Measurements from ENCODE around the gene TMEM260. TPM values are rescaled to one million over a fixed set of nuclear protein-coding genes. Genes with fewer than 3 reads are reported as not detected.

The TMEM260 gene
- total RNA-seq, 2 donors from 2014 or later: 29.4 to 40.8 TPM

DNA sequence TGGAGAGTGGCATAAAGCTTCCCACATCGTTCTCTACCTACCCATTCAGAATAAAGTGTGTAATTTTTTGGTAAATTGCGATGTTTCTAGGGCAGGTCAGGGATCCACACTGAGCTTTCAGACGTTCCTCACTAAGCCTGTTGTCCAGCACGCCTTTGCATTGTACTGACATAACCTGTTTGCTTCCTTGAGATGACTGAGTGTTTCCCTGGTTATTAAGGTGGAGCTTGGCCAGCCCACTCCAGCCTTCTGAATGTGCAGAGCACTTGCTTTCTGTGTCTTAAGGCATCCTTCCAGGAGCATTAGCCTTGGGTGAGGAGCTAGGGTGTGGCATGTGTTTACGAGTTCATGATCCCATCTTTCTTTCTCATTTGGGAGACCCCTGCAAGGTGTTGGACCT lies 96.4 kb downstream of the TMEM260 start:
- Histone ChIP-seq H3K27ac (ENCODE audit: low read depth, low read length) (no peak overlapping the region), H3K36me3 (ENCODE audit: control insufficient read depth, insufficient read depth, low read length) (no peaks in the 10 kb centered on the region), H3K9me3 (ENCODE audit: control insufficient read depth, low read length) (no peaks in the 10 kb centered on the region), H3K9ac (ENCODE audit: extremely low read depth, low read length, poor library complexity, severe bottlenecking) (no peak overlapping the region), H3K4me1 (ENCODE audit: control insufficient read depth, insufficient read depth, low read length) (no peaks in the 10 kb centered on the region), H3K27me3 (ENCODE audit: control insufficient read depth, insufficient read depth, low read length, poor library complexity, severe bottlenecking) (no peaks in the 10 kb centered on the region), H3K4me3 (ENCODE audit: low read length) (no peak overlapping the region)
- Mint-ChIP-seq H3K4me3 (no peak overlapping the region), H3K27me3 (ENCODE audit: insufficient read depth) (no peaks in the 10 kb centered on the region), H3K4me1 (no peaks in the 10 kb centered on the region), H3K9me3 (peaks cover 4% of the 10 kb centered on the region), H3K36me3 (ENCODE audit: low read depth) (no peaks in the 10 kb centered on the region), H3K27ac (no peak overlapping the region)
- WGBS, 2 experiments (ENCODE audit: insufficient coverage in 1 of 2, insufficient read length in 1 of 2): 55 to 61% methylated on average over 3 to 5 of the region's 5 CpGs
- DNase-seq: peak; percentile 28
- TF ChIP-seq, protein P1, sequence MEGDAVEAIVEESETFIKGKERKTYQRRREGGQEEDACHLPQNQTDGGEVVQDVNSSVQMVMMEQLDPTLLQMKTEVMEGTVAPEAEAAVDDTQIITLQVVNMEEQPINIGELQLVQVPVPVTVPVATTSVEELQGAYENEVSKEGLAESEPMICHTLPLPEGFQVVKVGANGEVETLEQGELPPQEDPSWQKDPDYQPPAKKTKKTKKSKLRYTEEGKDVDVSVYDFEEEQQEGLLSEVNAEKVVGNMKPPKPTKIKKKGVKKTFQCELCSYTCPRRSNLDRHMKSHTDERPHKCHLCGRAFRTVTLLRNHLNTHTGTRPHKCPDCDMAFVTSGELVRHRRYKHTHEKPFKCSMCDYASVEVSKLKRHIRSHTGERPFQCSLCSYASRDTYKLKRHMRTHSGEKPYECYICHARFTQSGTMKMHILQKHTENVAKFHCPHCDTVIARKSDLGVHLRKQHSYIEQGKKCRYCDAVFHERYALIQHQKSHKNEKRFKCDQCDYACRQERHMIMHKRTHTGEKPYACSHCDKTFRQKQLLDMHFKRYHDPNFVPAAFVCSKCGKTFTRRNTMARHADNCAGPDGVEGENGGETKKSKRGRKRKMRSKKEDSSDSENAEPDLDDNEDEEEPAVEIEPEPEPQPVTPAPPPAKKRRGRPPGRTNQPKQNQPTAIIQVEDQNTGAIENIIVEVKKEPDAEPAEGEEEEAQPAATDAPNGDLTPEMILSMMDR (conservative IDR thresholded peaks at IDR 0.05): no peak

DNA sequence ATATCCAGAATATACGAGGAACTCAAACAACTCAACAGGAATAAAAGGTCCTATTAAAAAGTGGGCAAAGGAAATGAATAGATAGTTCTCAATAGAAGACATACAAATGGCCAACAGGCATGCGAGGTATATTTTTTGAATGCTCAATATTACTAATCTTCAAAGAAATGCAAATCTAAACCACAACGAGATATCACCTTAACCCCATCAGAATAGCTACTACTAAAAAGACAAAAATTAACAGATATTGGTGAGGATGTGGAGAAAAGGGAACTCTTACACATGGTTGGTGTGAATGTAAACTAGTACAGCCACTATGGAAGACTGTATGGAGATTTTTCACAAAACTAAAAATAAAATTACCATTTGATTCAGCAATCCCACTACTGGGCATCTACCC lies 99.2 kb downstream of the TMEM260 start:
- no peaks in the 10 kb centered on the region for H3K27me3 ChIP-seq (ENCODE audit: control insufficient read depth, insufficient read depth, low read length, poor library complexity, severe bottlenecking)
- Mint-ChIP-seq H3K36me3 (ENCODE audit: low read depth) (no peaks in the 10 kb centered on the region), H3K27ac (no peak overlapping the region), H3K4me1 (no peaks in the 10 kb centered on the region), H3K27me3 (ENCODE audit: insufficient read depth) (no peaks in the 10 kb centered on the region), H3K4me3 (no peak overlapping the region), H3K9me3 (peaks cover 4% of the 10 kb centered on the region)
- TF ChIP-seq, protein P1 (conservative IDR thresholded peaks at IDR 0.05): no peak
- DNase-seq: no peak
- no peaks in the 10 kb centered on the region for H3K36me3 ChIP-seq (ENCODE audit: control insufficient read depth, insufficient read depth, low read length)
- H3K9me3 ChIP-seq (ENCODE audit: control insufficient read depth, low read length): peaks cover 10% of the 10 kb centered on the region
- no peak overlapping the region for H3K4me3 ChIP-seq (ENCODE audit: low read length)
- no peak overlapping the region for H3K9ac ChIP-seq (ENCODE audit: extremely low read depth, low read length, poor library complexity, severe bottlenecking)
- H3K27ac ChIP-seq (ENCODE audit: low read depth, low read length): no peak overlapping the region
- WGBS, 2 experiments (ENCODE audit: insufficient coverage in 1 of 2, insufficient read length in 1 of 2): 92% methylated on average over 1 of the region's 3 CpGs; no CpG with 5 or more reads in 1 of the 2 experiments
- no peaks in the 10 kb centered on the region for H3K4me1 ChIP-seq (ENCODE audit: control insufficient read depth, insufficient read depth, low read length)

- Histone ChIP-seq H3K27me3 (ENCODE audit: control insufficient read depth, insufficient read depth, low read length, poor library complexity, severe bottlenecking) (no peaks in the 10 kb centered on the region), H3K36me3 (ENCODE audit: control insufficient read depth, insufficient read depth, low read length) (no peaks in the 10 kb centered on the region), H3K9ac (ENCODE audit: extremely low read depth, low read length, poor library complexity, severe bottlenecking) (no peak overlapping the region), H3K9me3 (ENCODE audit: control insufficient read depth, low read length) (peaks cover 10% of the 10 kb centered on the region), H3K27ac (ENCODE audit: low read depth, low read length) (no peak overlapping the region), H3K4me3 (ENCODE audit: low read length) (no peak overlapping the region), H3K4me1 (ENCODE audit: control insufficient read depth, insufficient read depth, low read length) (peaks cover 12% of the 10 kb centered on the region)
- Mint-ChIP-seq H3K27me3 (ENCODE audit: insufficient read depth) (no peaks in the 10 kb centered on the region), H3K27ac (peak overlapping the region; percentile 63), H3K36me3 (ENCODE audit: low read depth) (no peaks in the 10 kb centered on the region), H3K4me3 (no peak overlapping the region), H3K4me1 (peaks cover 39% of the 10 kb centered on the region), H3K9me3 (peaks cover 4% of the 10 kb centered on the region)
- DNase-seq: peak; percentile 81
- TF ChIP-seq, protein P1 (conservative IDR thresholded peaks at IDR 0.05): peak; percentile 62
- WGBS, 2 experiments (ENCODE audit: insufficient coverage in 1 of 2, insufficient read length in 1 of 2): 66 to 86% methylated on average over 1 to 4 of the region's 4 CpGs
Measured at GRCh38 chr14:56686416-56686815, 106.8 kb downstream of the TMEM260 start.

All from endodermal cell (in vitro differentiated cells).